Measurements from ENCODE around the gene NEURL2.

GRCh38 chr20:45848421-45848820 lies 42.6 kb downstream of the NEURL2 start:
- TF ChIP-seq EGR1 (IDR thresholded peaks at IDR 0.05; ENCODE audit: low read depth in 2 of 2) (no peak), CTCF (IDR thresholded peaks at IDR 0.05; ENCODE audit: low read depth, low read length, missing input control) (no peak), MAX (IDR thresholded peaks at IDR 0.05) (no peak), NR2F2 (IDR thresholded peaks at IDR 0.05) (no peak), YY1 (IDR thresholded peaks at IDR 0.05) (no peak), TAF1 (conservative IDR thresholded peaks at IDR 0.05) (no peak), SP1 (IDR thresholded peaks at IDR 0.05) (no peak), RAD21 (IDR thresholded peaks at IDR 0.05) (no peak), FOXA1 (IDR thresholded peaks at IDR 0.05) (no peak), JUND (IDR thresholded peaks at IDR 0.05) (no peak)
- TF ChIP-seq, protein P1, sequence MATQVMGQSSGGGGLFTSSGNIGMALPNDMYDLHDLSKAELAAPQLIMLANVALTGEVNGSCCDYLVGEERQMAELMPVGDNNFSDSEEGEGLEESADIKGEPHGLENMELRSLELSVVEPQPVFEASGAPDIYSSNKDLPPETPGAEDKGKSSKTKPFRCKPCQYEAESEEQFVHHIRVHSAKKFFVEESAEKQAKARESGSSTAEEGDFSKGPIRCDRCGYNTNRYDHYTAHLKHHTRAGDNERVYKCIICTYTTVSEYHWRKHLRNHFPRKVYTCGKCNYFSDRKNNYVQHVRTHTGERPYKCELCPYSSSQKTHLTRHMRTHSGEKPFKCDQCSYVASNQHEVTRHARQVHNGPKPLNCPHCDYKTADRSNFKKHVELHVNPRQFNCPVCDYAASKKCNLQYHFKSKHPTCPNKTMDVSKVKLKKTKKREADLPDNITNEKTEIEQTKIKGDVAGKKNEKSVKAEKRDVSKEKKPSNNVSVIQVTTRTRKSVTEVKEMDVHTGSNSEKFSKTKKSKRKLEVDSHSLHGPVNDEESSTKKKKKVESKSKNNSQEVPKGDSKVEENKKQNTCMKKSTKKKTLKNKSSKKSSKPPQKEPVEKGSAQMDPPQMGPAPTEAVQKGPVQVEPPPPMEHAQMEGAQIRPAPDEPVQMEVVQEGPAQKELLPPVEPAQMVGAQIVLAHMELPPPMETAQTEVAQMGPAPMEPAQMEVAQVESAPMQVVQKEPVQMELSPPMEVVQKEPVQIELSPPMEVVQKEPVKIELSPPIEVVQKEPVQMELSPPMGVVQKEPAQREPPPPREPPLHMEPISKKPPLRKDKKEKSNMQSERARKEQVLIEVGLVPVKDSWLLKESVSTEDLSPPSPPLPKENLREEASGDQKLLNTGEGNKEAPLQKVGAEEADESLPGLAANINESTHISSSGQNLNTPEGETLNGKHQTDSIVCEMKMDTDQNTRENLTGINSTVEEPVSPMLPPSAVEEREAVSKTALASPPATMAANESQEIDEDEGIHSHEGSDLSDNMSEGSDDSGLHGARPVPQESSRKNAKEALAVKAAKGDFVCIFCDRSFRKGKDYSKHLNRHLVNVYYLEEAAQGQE (IDR thresholded peaks at IDR 0.05): no peak
- TF ChIP-seq, protein P2, sequence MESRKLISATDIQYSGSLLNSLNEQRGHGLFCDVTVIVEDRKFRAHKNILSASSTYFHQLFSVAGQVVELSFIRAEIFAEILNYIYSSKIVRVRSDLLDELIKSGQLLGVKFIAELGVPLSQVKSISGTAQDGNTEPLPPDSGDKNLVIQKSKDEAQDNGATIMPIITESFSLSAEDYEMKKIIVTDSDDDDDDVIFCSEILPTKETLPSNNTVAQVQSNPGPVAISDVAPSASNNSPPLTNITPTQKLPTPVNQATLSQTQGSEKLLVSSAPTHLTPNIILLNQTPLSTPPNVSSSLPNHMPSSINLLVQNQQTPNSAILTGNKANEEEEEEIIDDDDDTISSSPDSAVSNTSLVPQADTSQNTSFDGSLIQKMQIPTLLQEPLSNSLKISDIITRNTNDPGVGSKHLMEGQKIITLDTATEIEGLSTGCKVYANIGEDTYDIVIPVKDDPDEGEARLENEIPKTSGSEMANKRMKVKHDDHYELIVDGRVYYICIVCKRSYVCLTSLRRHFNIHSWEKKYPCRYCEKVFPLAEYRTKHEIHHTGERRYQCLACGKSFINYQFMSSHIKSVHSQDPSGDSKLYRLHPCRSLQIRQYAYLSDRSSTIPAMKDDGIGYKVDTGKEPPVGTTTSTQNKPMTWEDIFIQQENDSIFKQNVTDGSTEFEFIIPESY (IDR thresholded peaks at IDR 0.05): no peak
